Measurements from ENCODE around the gene ZNF75A. TPM values are rescaled to one million over a fixed set of nuclear protein-coding genes. Genes with fewer than 3 reads are reported as not detected.

Gene ZNF75A
- total RNA-seq, 1 experiment from 2014 or later = 10.3 TPM

GRCh38 chr16:3311496-3311895 lies 6.2 kb downstream of the ZNF75A start:
- H3K27ac ChIP-seq (ENCODE audit: low read depth, low read length) = no peak overlapping the region
- ChIA-PET RAD21 (ENCODE audit: low non-redundant PET in 1 of 2, low total read pairs in 2 of 2, uncharacterized antibody in 2 of 2, unreplicated experiment in 2 of 2) (no interaction called here), POLR2A (no interaction called here), CTCF (no interaction called here)
- BruUV-seq (replicated peaks) = no TSS peak
- H2AFZ ChIP-seq (ENCODE audit: low read depth, low read length, poor library complexity, severe bottlenecking) = no peak overlapping the region
- no peak for DNase-seq (ENCODE audit: low read depth, low spot score)
- no peaks in the 10 kb centered on the region for H4K20me1 ChIP-seq (ENCODE audit: insufficient read depth)
- TF ChIP-seq ZFX (IDR thresholded peaks at IDR 0.05) (no peak), MAX (IDR thresholded peaks at IDR 0.05) (no peak), ZNF274 (IDR thresholded peaks at IDR 0.05; ENCODE audit: low read depth, low read length) (no peak), TCF7L2 (IDR thresholded peaks at IDR 0.05; ENCODE audit: borderline replicate concordance, extremely low read depth, insufficient read depth, insufficient read length) (no peak), RAD21 (IDR thresholded peaks at IDR 0.05; ENCODE audit: low read depth) (no peak), EZH2phosphoT487 (IDR thresholded peaks at IDR 0.05; ENCODE audit: borderline replicate concordance) (no peak), JUND (IDR thresholded peaks at IDR 0.05) (no peak), EZH2 (IDR thresholded peaks at IDR 0.05) (no peak), CEBPB (IDR thresholded peaks at IDR 0.05; ENCODE audit: low read depth) (no peak), POLR2AphosphoS5 (IDR thresholded peaks at IDR 0.05; ENCODE audit: low read depth, low read length) (no peak), FOSL1 (IDR thresholded peaks at IDR 0.05; ENCODE audit: low read depth) (no peak), EGR1 (IDR thresholded peaks at IDR 0.05; ENCODE audit: low read depth) (no peak), CTCF (IDR thresholded peaks at IDR 0.05 in 2 of 3, conservative IDR thresholded peaks at IDR 0.05 in 1 of 3; ENCODE audit: borderline replicate concordance in 1 of 3, insufficient read depth in 1 of 3, low read depth in 2 of 3, low read length in 2 of 3) (no peak)
- H3K4me2 ChIP-seq (ENCODE audit: low read length) = no peak overlapping the region
- H3K9me3 ChIP-seq (ENCODE audit: control insufficient read depth in 1 of 2, insufficient read depth in 1 of 2, low read depth in 1 of 2, low read length in 2 of 2) = peaks cover 9 to 12% of the 10 kb centered on the region in 2 experiments; a peak in 3 of 4 replicates
- H3K36me3 ChIP-seq (ENCODE audit: control insufficient read depth in 1 of 2, insufficient read depth in 2 of 2, low read length in 2 of 2) = peaks cover 0 to 18% of the 10 kb centered on the region in 2 experiments; a peak in 1 of 4 replicates
- H3K9me2 ChIP-seq (ENCODE audit: insufficient read depth) = no peaks in the 10 kb centered on the region
- no peaks in the 10 kb centered on the region for H3K27me3 ChIP-seq (ENCODE audit: insufficient read depth, low read length)
- ATAC-seq = no peak
- no peaks in the 10 kb centered on the region for H3K4me1 ChIP-seq (ENCODE audit: control insufficient read depth in 1 of 2, insufficient read depth in 2 of 2, low read length in 2 of 2)
- intact Hi-C loops (cut with micrococcal nuclease) = no loop called here
- no peak overlapping the region for H3K4me3 ChIP-seq (replicated peaks in 1 of 2; ENCODE audit: low read depth in 1 of 2, low read length in 2 of 2)
- no peak overlapping the region for H3K9ac ChIP-seq (ENCODE audit: low read length)
- H3K79me2 ChIP-seq (ENCODE audit: insufficient read depth, low read length) = no peaks in the 10 kb centered on the region
